Epidermal melanocyte (primary cell): ENCODE data around the gene CTDP1.
"Not testable (repeated sequence)": the region's sequence is repeated elsewhere in the genome, so short reads cannot be mapped to it uniquely, and the experiment has no call there.

ENCODE experiments used
- DNase-seq: peaks from one replicate; pipeline ENCODE4 v3.0.0; 2011; ENCODE audit warnings: low spot score; ENCODE audit not compliant: insufficient read length

The CTDP1 gene

GRCh38 chr18:79681484-79682387, 2.1 kb downstream of the CTDP1 start:
- no peak for DNase-seq

- DNase-seq: no peak
Observed at GRCh38 chr18:79682481-79682880, 2.9 kb downstream of the CTDP1 start.

GRCh38 chr18:79682894-79683625, 3.5 kb downstream of the CTDP1 start:
- no peak for DNase-seq

- DNase-seq: no peak
Observed at GRCh38 chr18:79683626-79684282, 4.2 kb downstream of the CTDP1 start.

- DNase-seq: no peak
Observed at GRCh38 chr18:79684283-79684631, 4.7 kb downstream of the CTDP1 start.

GRCh38 chr18:79684787-79685186, 5.2 kb downstream of the CTDP1 start:
- DNase-seq: no peak

- no peak for DNase-seq
Observed at GRCh38 chr18:79685281-79685680, 5.7 kb downstream of the CTDP1 start.

- DNase-seq: no peak
Observed at GRCh38 chr18:79685971-79686370, 6.4 kb downstream of the CTDP1 start.

GRCh38 chr18:79687806-79688205, 8.2 kb downstream of the CTDP1 start:
- DNase-seq: no peak

- DNase-seq: no peak
Observed at GRCh38 chr18:79690071-79690470, 10.5 kb downstream of the CTDP1 start.

GRCh38 chr18:79690586-79691482, 11.2 kb downstream of the CTDP1 start:
- no peak for DNase-seq

GRCh38 chr18:79692056-79692455, 12.5 kb downstream of the CTDP1 start:
- DNase-seq: no peak

- no peak for DNase-seq
Observed at GRCh38 chr18:79692886-79693285, 13.3 kb downstream of the CTDP1 start.

- no peak for DNase-seq
Observed at GRCh38 chr18:79693561-79694205, 14.1 kb downstream of the CTDP1 start.

- not testable (repeated sequence) for DNase-seq
Observed at GRCh38 chr18:79694206-79694894, 14.7 kb downstream of the CTDP1 start.

GRCh38 chr18:79694895-79695213, 15.3 kb downstream of the CTDP1 start:
- no peak for DNase-seq

GRCh38 chr18:79695269-79695668, 15.7 kb downstream of the CTDP1 start:
- DNase-seq: no peak

GRCh38 chr18:79695856-79696850, 16.6 kb downstream of the CTDP1 start:
- DNase-seq: no peak

GRCh38 chr18:79697178-79697577, 17.6 kb downstream of the CTDP1 start:
- DNase-seq: no peak
